Measurements from ENCODE around the gene MUC2. TPM values are rescaled to one million over a fixed set of nuclear protein-coding genes. Genes with fewer than 3 reads are reported as not detected.

The MUC2 gene
- total RNA-seq, 2 donors from 2014 or later: not detected

- H3K36me3 ChIP-seq: no peaks in the 10 kb centered on the region
- TF ChIP-seq CTCF (IDR thresholded peaks at IDR 0.05): no peak
- no peaks in the 10 kb centered on the region for H3K4me1 ChIP-seq
- H3K27ac ChIP-seq: no peak overlapping the region
- no peak overlapping the region for H3K4me3 ChIP-seq
- no peaks in the 10 kb centered on the region for H3K27me3 ChIP-seq
- DNase-seq (ENCODE audit: low spot score): no peak
- no peaks in the 10 kb centered on the region for H3K9me3 ChIP-seq
Observed at GRCh38 chr11:1031121-1031899, 43.4 kb upstream of the MUC2 start.

- Histone ChIP-seq H3K9me3 (no peaks in the 10 kb centered on the region), H3K4me1 (no peaks in the 10 kb centered on the region), H3K27ac (no peak overlapping the region), H3K36me3 (no peaks in the 10 kb centered on the region), H3K4me3 (no peak overlapping the region), H3K27me3 (no peaks in the 10 kb centered on the region)
- TF ChIP-seq CTCF (IDR thresholded peaks at IDR 0.05): no peak
- DNase-seq (ENCODE audit: low spot score): no peak
Observed at GRCh38 chr11:1032310-1032891, 42.3 kb upstream of the MUC2 start.

DNA sequence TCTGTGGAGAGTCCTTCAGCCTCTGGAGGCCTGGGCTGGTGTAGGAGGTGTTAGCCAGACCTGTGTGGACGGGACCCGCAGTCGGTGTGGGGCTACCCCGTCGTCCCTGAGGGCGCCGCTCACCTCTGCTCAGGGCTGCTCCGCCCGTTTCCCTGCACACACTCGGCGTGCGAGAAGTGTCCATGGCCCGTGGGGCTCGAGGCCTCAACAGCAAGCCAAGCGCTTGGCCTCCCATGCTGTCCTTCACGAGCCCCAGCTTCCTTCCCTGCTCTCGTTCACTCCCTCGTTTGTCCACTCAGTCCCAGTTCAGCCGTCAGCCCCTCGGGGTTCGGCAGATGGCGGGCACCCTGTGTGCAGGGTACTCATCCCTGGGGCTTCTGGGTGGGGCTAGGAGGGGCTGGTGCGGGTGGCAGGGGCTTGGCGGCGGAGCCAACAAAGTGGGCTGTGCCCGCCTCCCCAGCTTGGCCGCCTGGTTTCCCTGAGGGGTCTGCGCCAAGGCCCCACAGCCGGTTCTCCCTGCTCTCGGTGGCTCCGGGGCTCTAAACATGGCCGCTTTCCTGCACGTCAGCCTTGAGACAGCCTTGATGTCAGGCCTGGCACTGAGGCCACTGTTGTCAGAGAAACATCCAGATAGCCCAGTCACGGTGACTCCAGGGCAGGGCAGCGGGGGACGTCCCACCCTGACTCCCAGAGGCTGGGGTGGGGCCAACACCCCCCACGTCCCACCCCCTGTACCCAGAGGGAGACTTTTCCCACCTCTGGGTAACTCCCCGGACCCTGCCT lies 41.5 kb upstream of the MUC2 start:
- Histone ChIP-seq H3K9me3 (no peaks in the 10 kb centered on the region), H3K4me3 (no peak overlapping the region), H3K36me3 (no peaks in the 10 kb centered on the region), H3K4me1 (no peaks in the 10 kb centered on the region), H3K27ac (no peak overlapping the region), H3K27me3 (no peaks in the 10 kb centered on the region)
- TF ChIP-seq CTCF (IDR thresholded peaks at IDR 0.05): no peak
- DNase-seq (ENCODE audit: low spot score): no peak

DNA sequence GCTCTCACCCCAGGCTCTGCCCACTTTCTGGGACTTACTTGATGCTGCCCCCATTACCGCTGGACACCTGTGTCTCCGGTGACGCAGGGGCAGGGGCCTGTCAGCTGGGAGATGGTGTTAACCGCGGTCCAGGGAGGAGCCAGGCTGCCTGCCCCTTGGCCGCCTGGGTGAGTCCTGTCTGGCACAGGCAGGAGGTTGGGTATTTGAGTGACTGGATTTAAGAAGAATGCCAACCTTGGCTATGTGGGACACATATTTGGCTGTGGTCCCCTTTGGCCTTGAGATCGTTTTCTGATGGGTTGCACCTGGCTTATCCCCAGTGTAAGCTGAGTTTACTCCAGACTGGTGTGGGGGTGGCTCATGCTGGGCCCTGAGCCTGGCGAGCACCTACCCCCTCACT lies 40.7 kb upstream of the MUC2 start:
- no peak for DNase-seq (ENCODE audit: low spot score)
- H3K27ac ChIP-seq: no peak overlapping the region
- TF ChIP-seq CTCF (IDR thresholded peaks at IDR 0.05): no peak
- H3K4me1 ChIP-seq: no peaks in the 10 kb centered on the region
- H3K36me3 ChIP-seq: no peaks in the 10 kb centered on the region
- no peaks in the 10 kb centered on the region for H3K27me3 ChIP-seq
- no peaks in the 10 kb centered on the region for H3K9me3 ChIP-seq
- no peak overlapping the region for H3K4me3 ChIP-seq

GRCh38 chr11:1034456-1035295 lies 40.0 kb upstream of the MUC2 start:
- TF ChIP-seq CTCF (IDR thresholded peaks at IDR 0.05): no peak
- Histone ChIP-seq H3K27me3 (no peaks in the 10 kb centered on the region), H3K36me3 (no peaks in the 10 kb centered on the region)

More at GRCh38 chr11:1034456-1035295, 40.0 kb upstream of the MUC2 start:
- no peak for DNase-seq (ENCODE audit: low spot score)
- Histone ChIP-seq H3K4me3 (no peak overlapping the region), H3K27ac (no peak overlapping the region), H3K4me1 (no peaks in the 10 kb centered on the region), H3K9me3 (no peaks in the 10 kb centered on the region)
